GM19043 (cell line): ENCODE data around the gene ST8SIA6.

Experiments used
- ATAC-seq: cut with Tn5 transposase; IDR thresholded peaks from one replicate; pipeline ENCODE4 v1.9.1; 2021; ENCODE audit warnings: low read depth; ENCODE audit not compliant: unreplicated experiment

Gene ST8SIA6

GRCh38 chr10:17387861-17388503 lies 66.4 kb downstream of the ST8SIA6 start:
- ATAC-seq: no peak

GRCh38 chr10:17386616-17387075 lies 67.7 kb downstream of the ST8SIA6 start:
- no peak for ATAC-seq

DNA sequence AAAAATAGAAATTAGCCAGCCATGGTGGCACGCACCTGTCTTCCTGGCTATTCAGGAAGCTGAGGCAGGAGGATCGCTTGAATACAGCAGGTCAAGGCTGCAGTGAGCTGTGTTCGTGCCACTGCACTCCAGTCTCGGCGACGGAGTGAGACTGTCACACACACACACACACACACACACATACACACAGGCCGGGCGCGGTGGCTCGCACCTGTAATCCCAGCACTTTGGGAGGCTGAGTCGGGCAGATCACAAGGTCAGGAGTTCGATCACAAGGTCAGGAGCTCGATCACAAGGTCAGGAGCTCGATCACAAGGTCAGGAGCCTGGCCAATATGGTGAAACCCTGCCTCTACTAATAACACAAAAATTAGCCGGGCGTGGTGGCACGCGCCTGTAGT lies 68.4 kb downstream of the ST8SIA6 start:
- no peak for ATAC-seq

DNA sequence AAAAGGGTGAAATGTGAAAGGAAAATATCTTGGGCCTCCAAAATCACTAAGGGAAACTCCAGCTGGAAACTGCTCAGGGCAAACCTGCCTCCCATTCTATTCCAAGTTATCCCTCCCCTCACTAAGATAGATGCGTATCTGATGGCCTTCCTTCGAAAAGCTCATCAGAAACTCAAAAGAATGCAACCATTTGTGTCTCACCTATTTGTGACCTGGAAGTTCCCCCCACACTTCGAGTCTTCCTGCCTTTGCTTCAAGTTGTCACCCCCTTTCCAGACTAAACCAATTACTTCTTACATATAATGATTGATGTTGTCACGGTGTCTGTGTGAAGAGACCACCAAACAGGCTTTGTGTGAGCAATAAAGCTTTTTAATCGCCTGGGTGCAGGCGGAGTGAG lies 69.3 kb downstream of the ST8SIA6 start:
- ATAC-seq: no peak

DNA sequence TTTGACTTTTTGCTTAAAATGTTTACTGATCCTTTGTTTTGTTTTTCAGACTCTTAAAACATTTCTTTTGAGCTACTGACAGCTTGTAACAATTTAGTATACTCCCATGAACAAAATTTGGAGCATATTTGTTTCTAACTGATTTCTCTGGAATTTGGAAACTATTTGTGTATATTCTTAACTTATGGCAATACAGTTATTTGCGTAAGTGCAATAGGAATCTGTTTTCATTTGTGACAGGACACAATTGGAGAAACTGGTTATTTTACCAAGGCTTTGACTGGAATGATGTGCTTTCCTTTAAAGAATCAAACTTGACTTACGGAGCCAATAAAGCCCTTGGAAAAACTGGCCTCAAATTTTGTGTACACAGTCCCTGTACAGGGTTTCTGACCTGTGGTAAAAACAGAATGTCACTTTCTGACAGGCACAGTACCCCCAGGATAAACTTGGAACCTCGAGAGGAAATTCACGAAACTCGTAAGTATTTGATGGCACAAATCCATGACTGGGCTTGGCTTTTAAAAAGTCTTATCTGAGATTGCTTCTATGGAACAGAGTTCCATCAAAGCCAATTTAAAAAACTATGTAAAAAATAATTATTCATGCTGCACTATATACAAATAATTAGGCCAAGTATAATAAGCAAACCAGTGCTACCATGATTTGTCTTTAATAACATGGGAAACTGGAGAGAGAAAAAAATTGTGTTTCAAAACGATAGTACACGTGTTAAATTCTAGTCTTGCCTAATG lies 70.4 kb downstream of the ST8SIA6 start:
- no peak for ATAC-seq

DNA sequence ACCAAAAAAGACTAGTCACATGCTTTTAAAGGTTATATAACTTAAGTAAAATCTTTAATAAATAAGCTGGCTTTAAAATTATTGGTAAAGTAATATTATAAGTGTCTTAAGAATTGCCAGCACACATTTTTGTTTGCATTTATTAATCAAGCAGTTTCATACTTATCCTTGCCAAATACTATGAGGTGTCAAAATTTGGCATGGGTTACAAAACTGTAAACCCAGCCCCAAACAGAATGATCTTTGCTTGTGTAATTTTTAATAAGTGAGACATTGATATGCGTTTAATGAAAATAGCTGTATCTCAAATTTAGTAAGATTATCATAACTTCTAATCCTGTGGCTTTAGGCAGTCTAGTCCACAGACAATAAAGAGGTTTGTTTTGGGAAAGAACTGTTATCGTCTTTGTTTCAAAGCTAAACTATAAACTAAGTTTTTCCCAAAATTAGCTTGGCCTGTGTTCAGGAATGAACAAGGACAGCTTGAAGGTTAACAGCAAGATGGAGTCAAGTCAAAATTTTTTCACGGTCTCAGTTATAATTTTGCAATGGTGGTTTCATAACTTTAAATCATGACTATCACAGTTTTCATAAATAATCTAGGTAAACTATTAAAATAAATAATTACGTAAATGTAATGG lies 72.8 kb downstream of the ST8SIA6 start:
- ATAC-seq: no peak

- ATAC-seq: no peak
Observed at GRCh38 chr10:17380888-17381287, 73.5 kb downstream of the ST8SIA6 start.

DNA sequence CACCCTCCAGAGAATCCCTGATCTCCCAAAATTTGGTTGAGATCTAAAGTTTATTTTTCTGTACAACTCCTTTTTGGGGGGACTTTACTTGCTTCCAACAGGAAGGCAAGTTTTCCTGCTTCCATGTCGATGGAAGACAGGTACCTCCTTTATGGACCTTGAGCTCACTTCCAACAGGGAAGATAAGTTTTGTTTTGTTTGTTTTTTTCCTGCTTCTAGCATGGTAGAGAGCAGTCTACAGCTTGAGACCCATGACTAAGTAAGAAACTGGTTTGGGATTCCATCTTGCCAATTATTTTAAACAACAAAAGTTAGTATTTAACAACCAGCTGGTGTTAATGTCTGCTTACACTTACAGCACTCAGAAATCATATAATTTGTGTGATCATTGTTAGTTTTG lies 74.4 kb downstream of the ST8SIA6 start:
- ATAC-seq: no peak

DNA sequence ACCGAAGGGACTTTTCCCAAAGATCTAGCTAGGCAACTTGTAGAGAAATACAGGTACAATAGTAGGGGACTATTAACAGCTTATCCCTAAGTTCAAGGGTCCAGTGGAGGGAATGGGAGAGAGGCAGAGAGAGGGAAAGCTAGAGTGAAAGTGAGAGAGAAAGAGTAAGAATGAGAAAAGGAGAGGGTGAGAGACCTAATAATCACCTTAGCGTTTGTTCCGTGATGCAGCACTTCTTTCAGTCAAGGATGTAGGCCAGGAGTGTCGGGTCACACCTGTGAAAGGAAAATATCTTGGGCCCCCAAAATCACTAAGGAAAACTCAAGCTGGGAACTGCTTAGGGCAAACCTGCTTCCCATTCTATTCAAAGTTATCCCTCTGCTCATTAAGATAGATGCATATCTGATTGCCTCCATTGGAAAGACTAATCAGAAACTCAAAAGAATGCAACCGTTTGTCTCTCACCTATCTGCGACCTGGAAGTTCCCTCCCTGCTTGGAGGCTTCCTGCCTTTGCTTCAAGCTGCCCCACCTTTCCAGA lies 75.2 kb downstream of the ST8SIA6 start:
- no peak for ATAC-seq

- no peak for ATAC-seq
Observed at GRCh38 chr10:17375936-17376584, 78.3 kb downstream of the ST8SIA6 start.

DNA sequence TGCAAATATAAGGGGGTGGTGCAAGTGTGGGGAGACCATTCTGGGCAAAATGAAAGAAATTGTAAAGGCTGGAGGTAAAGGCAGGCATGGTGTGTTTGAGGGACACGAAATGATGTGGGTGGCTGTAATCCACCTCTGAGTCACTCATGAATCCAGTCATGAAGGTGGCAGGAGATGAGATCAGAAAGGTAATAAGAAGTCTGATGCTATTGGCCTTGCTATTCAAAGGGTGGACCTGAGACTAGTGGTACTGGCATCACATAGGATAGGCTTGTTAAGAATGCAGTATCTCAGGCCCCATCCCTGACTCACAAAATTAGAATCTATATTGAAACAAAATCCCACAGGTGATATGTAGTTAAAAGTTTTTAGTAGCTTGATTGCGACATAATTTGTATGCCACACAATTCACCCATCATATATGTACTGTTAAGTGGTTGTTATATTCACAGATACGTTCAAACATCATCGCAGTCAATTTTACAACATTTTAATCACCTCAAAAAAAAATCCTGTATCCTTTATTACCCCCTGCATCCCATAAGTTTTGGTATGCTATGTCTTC lies 85.6 kb downstream of the ST8SIA6 start:
- ATAC-seq: no peak

- no peak for ATAC-seq
Observed at GRCh38 chr10:17366705-17367104, 87.7 kb downstream of the ST8SIA6 start.

DNA sequence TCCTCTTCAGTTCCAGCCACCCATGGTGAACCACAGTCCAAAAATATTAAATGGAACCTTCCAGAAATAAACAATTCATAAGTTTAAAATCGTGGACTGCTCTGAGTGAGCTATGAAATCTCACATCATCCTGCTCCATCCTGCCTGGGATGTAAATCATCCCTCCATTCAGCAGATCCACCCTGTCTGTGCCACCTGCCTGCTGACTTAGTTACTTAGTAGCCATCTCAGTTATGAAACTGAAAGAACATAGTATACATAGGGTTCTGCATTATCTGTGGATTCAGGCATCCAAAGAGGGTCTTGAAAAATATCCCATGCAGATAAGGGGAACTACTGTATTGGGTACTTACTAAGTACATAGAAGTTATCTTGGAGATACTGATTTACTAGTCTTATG lies 89.0 kb downstream of the ST8SIA6 start:
- ATAC-seq: no peak

- no peak for ATAC-seq
Observed at GRCh38 chr10:17358461-17358860, 95.9 kb downstream of the ST8SIA6 start.

DNA sequence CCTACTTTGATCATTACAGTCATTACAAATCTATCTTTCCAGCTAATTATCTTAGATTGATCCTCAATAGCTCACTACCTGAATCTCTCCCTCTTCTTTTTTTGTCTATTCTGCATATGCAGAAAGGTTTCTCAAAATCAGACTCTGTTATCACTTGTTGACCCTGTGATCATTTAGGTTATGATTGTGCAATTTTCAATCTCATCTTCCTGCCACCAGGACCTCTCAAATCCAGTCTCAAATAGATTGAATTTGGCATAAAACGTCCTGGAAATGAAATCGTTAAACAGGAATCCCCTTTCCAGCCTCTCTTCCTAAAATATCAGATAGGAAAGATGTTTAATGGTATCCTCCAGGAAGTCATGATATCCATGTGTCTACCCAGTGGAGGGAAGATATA lies 96.6 kb downstream of the ST8SIA6 start:
- no peak for ATAC-seq

GRCh38 chr10:17356820-17357219 lies 97.6 kb downstream of the ST8SIA6 start:
- no peak for ATAC-seq

DNA sequence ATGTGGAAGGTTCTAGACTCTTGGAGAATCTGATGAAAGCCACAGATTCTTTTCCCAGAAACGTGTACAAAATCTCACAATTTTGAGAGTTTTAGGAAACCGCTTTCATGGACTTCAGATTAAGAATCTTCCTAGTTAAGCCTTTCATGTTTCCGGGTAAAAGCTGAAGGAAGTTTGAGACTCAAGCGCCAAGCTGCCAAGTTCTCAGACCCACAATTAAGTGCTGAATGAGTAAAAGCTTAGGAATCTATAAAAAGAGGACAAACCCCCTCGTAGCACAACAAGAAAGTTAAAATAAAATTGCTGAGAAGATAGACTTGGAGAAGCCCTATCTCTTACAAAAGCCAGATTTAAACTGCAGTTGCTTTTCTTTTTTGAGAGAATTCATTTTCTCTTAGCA lies 99.6 kb downstream of the ST8SIA6 start:
- no peak for ATAC-seq

GRCh38 chr10:17353568-17354300 lies 100.7 kb downstream of the ST8SIA6 start:
- no peak for ATAC-seq

DNA sequence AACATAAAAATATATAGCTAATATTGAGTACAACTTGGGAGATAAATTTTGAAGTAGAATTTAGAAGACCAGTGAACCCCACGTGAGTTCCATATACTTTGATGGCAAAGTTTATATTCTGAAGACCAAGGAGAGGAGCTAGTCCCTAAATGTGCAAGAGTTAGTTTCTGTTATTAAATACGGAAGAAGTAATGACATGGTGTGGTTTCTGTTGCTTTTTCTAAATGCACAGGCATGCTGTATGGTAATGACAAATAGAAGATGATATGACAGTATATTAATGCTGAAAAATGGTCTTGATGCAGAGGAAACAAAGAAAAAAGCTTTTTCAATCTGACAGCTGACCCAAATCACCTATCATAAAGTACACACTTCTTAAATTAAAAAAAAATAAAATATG lies 101.8 kb downstream of the ST8SIA6 start:
- no peak for ATAC-seq

DNA sequence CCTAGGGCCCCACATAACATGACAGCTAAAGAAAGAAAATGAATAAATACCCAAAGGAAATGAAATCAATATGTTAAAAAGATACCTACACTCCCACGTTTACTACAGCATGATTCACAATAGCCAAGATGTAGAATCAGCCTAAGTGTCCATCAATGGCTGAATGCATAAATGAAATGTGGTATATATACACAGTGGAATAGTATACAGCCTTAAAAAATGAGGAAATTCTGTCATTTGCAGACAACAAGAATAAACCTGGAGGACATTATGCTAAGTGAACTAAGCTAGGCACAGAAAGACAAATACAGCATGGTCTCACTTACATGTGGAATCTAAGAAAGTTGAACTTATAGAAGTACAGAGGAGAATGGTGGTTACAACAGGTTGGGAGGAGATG lies 102.9 kb downstream of the ST8SIA6 start:
- no peak for ATAC-seq
